Fibroblast of gingiva (primary cell): ENCODE results near the gene PARS2.

ENCODE experiments used
- DNase-seq: peaks from one replicate; pipeline ENCODE4 v3.0.0-alpha.2; 2011; ENCODE audit warnings: low read depth

The PARS2 gene

DNA sequence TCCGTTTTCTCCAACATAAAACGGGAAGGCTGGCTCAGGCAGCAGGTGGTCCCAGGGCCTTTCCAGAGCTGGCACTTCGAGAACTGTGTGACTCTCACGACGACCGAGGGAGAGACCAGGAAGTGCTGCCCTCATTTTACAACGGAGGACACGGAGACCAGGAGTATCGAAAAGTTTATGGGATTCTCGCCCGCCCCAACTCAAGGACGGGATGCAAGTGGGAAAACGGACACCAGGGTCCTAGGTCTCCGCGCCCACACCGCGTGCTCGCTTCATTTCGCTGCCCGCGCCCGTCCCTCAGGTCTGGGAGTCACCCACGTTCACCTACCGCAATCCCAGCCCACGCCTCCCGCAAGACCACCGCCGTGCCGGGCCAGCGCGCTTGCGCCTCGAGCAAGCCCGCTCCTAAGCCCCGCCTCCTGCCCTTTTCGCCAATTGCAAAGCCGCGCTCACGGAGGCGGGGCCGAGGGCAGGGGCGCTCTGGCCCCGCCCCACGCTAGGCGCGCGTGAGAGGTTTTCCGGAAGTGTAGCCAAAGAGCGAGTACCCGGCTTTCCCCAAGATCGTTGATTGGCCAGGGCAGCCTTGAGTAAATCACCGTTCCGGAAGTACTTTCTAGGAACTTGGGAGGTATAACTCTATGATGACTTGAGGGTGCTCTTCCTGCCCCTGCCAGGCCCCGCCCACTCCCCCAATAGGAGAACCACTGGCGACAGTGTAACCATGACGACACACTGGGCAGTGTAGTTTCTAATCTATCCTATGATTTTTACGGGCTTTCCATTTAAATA lies at the start of gene PARS2:
Gene PARS2 (minus strand): TSS at position 391 of the 789 bp plus-strand sequence. CDS start 5,362 bp downstream, outside the sequence.
- DNase-seq: peak; percentile 100

DNA sequence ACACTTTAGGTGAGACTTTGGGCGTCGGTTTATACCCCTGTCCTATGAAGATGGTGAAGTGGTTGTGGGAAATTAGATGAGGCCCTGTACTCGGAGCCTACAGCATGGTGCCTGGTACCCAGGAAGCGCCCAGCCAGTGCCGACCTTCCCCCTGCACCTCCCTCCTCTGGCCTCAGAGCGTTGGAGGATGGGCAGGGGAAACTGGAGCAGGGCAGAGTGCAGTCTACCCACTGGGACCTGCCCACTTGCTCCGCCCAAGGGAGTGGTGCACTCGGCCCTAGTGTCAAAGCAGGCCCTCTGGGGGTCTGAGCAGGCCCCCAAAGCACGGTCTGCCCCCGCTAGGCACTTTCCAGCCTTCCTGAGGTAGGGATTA lies 49.8 kb upstream of the PARS2 start:
- no peak for DNase-seq

DNA sequence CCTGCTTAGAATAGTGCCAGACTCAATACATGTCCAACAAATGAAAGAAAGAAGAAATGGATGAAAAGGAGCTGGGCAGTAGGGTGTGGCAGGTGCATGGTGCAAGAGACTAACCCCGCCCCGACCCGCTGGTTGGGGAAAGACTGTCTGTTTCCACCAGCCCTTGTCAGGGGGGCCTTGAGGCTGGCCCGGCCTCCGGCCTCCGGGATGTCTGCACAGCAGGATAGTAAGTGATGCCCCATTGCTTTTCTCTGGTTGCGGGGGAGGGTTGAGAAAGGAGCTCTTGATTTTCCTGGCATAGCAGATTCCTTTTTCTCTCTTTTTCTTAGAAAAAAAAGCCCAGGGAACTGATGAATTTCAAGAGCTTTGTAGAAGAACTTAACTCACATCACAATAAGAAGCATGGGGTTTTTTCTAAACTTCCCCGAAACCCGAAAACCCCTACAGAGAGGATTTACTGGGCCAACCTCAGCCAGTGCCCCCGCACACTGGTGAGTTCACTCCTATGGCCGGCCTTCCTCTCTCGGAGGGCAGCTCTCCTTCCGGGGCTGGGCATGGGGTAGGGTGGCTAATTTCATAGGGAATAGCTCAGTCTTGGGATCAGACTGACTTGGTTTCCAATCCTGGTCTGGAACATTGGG lies 49.3 kb upstream of the PARS2 start:
- DNase-seq: no peak

DNA sequence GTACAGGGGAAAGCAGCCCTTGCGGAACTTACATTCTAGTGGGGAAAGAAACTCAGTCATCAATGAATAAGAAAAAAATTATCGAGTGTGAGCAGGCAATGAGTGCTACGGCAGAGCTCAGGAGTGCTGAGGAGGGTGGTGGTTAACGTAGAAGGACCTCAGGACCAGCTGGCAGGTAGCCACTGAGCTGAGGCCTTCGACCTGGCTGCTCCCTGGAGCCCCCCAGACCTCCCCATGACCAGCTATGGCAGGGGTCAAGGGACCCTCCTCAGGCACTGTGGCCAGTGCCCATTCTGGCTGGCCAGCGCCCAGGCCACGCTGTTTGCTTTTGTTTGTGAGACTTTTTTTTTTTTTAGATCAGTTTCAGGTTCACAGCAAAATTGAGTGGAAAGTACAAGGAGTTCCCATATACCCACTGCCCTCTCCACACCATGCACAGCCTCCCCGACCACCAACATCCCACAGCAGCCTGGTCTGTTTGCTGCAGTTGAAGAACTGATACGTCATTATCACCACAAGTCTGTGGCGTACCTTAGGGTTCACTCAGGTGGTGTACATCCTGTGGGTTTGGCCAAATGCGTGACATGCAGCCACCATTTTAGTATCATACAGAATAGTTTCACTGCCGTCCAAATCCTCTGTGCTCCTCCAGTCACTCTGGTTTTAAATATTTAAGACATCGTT lies 48.6 kb upstream of the PARS2 start:
- no peak for DNase-seq

DNA sequence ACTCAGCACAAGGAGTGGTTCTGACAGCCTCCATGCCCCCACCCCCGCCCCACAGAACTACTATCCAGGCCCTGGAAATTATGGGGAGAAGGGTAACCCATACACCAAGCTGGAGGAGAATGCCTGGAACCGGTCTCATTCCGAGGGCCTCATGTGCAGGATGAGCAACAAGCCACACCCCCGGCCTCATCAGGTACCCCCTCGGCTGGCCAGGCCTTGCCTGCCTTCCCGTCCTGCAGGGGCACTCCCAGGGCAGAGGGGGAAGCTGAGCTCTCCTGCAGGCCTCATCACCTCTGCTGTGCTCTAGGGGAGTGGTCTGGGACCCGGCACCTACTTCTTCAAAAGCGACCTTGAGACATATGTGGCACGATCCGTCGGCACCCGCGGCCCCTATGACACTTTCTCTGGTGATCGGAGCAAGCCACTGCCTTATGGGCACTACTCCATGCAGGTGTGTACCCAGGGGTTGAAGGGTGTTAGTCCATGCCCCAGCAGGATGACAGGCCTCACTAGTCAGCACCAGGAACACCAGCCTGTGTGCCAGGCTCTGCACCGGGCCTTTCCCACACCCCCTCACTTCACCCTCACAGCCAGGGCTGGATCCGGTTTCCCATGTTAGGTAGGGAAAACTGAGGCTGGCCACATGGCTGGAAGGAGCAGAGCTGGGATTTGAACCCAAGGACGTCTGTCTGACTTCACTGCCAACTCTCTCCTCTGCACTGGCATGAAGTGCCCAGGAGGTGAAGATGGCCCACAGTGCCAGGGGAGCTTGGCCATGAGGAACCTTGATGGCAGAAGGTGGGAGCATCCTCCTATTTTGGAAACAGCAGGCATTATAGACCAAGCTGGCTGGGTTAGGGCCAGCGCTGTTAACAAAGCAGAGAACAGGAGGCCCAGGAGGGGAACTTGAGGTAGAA lies 47.7 kb upstream of the PARS2 start:
- DNase-seq: no peak

DNA sequence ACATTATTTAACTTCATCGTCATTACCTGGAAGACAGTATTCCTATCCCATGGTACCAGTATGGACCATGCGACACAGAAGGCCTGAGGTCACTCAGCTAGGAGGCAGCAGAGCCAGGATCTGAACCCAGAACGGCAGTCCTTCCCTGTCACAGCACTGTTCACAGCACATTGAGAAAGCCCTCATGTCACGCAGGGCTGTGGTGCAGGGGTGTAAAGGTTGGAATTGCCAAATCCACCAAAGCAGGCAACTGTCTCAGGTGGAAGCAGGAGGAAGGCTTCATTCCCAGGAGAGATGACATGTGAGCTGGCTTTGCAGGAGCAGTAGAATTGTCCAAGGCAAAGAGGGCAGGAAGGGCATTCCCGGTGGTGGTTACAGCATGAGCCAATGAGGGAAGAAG lies 46.7 kb upstream of the PARS2 start:
- DNase-seq: no peak

DNA sequence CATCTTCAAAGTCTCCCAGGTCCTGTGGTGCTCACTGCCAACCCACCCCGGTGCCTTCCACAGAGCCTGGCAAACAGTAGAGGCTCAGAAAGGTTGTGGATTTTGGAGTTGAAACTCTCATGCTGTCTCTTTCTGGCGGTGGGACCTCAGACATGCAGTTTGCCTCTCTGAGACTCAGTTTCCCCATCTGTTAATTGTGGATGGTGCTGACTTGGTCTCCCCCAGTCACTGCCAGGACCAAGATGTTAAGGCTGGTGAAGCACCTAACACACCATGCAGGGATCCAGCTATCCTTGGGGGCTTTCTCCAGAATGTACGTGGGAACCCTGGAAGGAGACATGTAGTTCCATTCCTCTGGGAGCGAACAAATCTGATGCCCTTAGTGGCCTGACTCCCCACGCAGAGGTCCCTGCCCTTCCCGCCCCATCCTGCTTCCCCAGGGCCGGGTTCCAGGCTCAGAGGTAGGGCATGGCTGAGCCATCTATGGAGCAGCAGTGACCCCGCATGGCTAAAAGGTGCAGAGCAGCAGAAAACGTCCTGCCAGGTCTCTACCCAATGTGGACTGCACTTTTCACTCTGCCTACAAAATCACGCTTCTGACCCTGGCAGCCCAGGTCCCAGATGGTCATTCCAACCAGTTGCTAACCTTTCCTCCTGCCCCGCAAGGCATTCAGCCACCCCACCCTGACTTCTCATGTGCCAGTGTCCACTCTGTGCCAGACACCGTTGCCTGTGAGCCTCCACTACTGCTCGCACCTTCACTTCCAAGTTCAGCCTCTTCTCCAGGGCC lies 46.0 kb upstream of the PARS2 start:
- no peak for DNase-seq

GRCh38 chr1:54809496-54810074 lies 45.3 kb upstream of the PARS2 start:
- DNase-seq: no peak

DNA sequence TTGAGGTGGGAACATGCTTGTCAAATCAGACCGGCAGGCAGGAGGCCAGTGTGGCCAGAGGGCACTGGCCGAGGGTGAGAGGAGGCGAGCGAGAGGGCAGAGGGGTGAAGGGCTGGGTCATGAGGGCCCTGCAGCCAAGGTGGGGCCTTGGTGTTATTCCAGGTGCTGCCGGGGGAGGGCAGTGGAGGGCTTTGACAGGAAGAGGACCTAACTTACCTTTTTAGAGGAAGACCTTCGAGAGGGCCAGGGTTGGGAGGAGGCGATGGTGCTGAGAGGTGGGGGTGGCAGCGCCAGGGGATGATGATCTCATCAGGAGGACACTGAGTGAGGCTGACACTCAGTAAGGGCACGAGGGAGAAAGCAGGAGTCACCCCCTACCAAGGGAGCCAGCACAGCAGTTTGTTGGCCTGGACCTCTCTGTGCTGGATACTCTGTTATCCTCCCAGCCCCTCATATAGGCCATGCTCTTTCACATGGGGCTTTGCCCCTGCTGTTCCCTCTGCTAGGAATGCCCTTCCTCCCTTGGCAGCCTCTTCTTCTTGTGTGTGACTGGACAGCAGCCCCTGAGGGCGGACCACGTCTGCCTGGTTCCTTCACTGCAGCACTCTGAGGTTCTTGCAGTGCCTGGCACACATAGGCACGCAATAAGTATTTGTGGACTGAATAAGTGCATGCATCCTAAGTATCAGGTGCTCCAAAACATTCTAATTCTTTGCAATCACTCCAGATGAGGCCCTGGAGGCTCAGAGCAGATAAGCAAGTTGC lies 44.3 kb upstream of the PARS2 start:
- DNase-seq: no peak

GRCh38 chr1:54807756-54808155 lies 43.4 kb upstream of the PARS2 start:
- DNase-seq: no peak

- no peak for DNase-seq
Observed at GRCh38 chr1:54806931-54807611, 42.7 kb upstream of the PARS2 start.

GRCh38 chr1:54805981-54806381 lies 41.7 kb upstream of the PARS2 start:
- DNase-seq: no peak

- DNase-seq: no peak
Observed at GRCh38 chr1:54805466-54805865, 41.1 kb upstream of the PARS2 start.

DNA sequence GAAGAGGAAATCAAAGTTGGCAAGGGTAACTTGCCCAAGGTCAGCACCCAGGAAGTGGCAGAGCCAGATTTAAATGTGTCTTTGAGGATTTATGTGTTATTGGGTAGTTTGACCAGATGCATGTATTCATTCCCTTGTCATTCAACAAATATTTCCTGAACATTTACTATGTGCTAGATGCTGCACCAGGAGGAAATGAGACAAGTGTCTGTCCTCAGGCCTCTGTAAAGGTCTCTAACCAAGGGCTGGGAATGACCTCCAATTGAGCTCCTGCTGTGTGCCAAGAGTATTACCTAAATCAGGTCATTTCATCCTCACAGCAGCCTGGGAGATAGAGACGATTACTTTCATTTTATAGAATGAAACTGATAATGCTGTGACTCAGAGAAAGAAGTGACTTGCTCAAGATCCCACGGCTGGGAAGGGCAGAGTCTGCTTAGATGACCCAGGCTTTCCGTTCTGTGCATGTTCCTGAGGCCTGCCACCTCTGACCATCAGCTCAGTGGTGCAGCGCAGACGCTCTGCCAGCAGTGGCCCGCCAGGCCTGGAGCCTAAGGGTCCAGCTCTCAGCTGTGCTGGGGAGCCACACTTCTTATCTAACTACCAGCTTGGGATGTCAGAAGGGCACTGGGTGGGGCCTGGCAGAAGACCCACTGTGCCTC lies 40.3 kb upstream of the PARS2 start:
- DNase-seq: no peak

DNA sequence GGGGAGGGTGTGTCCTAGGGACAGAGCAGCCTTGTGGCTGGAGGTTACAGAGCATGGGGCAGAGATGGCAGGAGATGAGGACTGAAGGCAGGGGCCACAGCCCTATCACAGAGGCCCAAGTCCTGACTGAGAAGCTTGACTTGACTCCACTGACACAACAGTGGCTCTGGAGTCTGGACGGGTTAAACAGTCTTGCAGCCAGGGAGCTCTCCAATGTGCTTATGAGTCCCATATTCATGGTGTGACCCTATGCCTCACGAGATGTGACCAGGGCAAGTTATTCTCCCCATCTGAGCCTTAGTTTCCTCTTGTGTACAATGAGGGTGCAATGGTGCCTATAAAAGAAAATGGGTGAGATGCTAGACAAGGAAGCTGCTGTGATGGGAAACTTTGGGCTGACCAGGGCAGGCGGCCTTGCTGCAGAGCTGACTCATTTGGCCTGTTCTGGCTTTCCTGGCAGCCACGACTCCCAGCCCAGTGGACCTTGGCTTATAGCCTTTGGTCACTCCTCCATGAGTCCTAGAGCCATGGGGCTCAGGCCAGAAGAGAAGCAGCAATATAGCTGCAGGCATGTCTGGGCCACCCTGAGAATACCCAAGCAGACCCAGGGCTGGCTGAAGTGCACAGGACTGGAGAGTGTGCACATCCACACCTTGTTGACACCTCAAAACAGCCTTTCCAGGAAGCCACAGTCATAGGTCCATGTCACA lies 39.6 kb upstream of the PARS2 start:
- peak; percentile 33 for DNase-seq

- no peak for DNase-seq
Observed at GRCh38 chr1:54800899-54801759, 36.8 kb upstream of the PARS2 start, which contains the start of gene TTC22. TSS of gene TTC22 (minus strand) at chr1:54801323. CDS start at chr1:54801163, 160 bp downstream.
